HG03108 (cell line): ENCODE results near the gene TUBA3E.
"Not testable (repeated sequence)": the region's sequence is repeated elsewhere in the genome, so short reads cannot be mapped to it uniquely, and the experiment has no call there.

ENCODE experiments used
- ATAC-seq: cut with Tn5 transposase; IDR thresholded peaks from one replicate; pipeline ENCODE4 v1.9.1; 2021; ENCODE audit warnings: moderate library complexity; ENCODE audit not compliant: unreplicated experiment

TUBA3E gene

GRCh38 chr2:130165293-130166016 lies 32.8 kb downstream of the TUBA3E start:
- no peak for ATAC-seq

- ATAC-seq: no peak
Observed at GRCh38 chr2:130162968-130163367, 35.3 kb downstream of the TUBA3E start.

- not testable (repeated sequence) for ATAC-seq
Observed at GRCh38 chr2:130162486-130162885, 35.8 kb downstream of the TUBA3E start.

GRCh38 chr2:130160838-130161705 lies 37.2 kb downstream of the TUBA3E start:
- ATAC-seq: not testable (repeated sequence)

- no peak for ATAC-seq
Observed at GRCh38 chr2:130160131-130160530, 38.1 kb downstream of the TUBA3E start.

- ATAC-seq: not testable (repeated sequence)
Observed at GRCh38 chr2:130159376-130159775, 38.9 kb downstream of the TUBA3E start.

GRCh38 chr2:130158631-130159030 lies 39.6 kb downstream of the TUBA3E start:
- ATAC-seq: no peak

- peak; percentile 86 for ATAC-seq
Observed at GRCh38 chr2:130157825-130158514, 40.3 kb downstream of the TUBA3E start.

- peak; percentile 37 for ATAC-seq
Observed at GRCh38 chr2:130157354-130157753, 40.9 kb downstream of the TUBA3E start.

- ATAC-seq: no peak
Observed at GRCh38 chr2:130156624-130157004, 41.6 kb downstream of the TUBA3E start.

- not testable (repeated sequence) for ATAC-seq
Observed at GRCh38 chr2:130155956-130156623, 42.1 kb downstream of the TUBA3E start.

GRCh38 chr2:130154773-130155765 lies 43.2 kb downstream of the TUBA3E start:
- no peak for ATAC-seq

GRCh38 chr2:130154423-130154770 lies 43.8 kb downstream of the TUBA3E start:
- ATAC-seq: not testable (repeated sequence)

GRCh38 chr2:130153721-130154422 lies 44.4 kb downstream of the TUBA3E start:
- not testable (repeated sequence) for ATAC-seq

- no peak for ATAC-seq
Observed at GRCh38 chr2:130152816-130153595, 45.2 kb downstream of the TUBA3E start.

- not testable (repeated sequence) for ATAC-seq
Observed at GRCh38 chr2:130152136-130152815, 46.0 kb downstream of the TUBA3E start.

- not testable (repeated sequence) for ATAC-seq
Observed at GRCh38 chr2:130151145-130151512, 47.1 kb downstream of the TUBA3E start.
